NCI-H1436 (cell line): ENCODE results near the gene CALHM6.

ENCODE experiments used
- DNase-seq: peaks from one replicate; lab custom pipeline; 2025; lab: John Stamatoyannopoulos, UW

Gene CALHM6

GRCh38 chr6:116461331-116461931 is at the start of gene CALHM6:
TSS of gene CALHM6 (plus strand) at chr6:116461375. CDS start at chr6:116461930, 555 bp downstream.
- DNase-seq, result no peak

DNA sequence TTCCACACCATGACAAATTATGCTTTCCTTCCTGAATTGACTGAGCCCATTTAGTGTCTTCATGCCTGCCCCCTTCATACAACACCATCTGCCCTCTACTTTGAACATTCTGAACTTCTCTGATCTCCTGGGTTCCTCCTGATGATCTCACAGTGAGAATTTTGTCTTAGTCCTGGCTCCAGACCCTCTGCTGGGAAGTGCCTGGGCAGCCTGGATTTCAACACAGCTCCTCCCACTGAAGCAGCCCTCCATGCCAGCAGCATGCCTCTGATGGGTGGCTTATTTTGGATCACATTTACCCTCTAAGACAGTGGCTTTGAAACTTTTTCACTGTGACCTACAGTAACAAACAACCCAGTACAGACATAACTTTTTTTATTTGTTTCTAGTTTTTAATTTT is 48.9 kb upstream of the CALHM6 start:
- no peak for DNase-seq

DNA sequence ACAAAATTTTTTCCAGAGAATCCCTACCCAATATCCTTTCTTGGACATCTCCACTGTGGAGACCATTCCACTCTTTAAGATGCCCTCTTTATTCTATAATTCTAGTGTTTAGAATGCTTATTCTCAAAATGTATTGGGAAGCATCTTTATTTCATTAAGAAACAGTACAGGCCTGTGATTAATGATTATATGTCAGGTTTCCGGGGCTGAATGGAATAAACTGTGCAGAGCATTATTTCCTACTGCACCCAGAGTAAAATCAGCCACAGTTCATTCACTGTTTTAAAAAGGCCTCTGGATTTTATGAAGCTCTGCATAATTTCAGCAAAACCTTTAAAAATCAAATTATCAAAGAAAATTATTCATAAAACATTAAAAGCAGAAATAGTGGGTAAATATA is 47.8 kb upstream of the CALHM6 start:
- no peak for DNase-seq

DNA sequence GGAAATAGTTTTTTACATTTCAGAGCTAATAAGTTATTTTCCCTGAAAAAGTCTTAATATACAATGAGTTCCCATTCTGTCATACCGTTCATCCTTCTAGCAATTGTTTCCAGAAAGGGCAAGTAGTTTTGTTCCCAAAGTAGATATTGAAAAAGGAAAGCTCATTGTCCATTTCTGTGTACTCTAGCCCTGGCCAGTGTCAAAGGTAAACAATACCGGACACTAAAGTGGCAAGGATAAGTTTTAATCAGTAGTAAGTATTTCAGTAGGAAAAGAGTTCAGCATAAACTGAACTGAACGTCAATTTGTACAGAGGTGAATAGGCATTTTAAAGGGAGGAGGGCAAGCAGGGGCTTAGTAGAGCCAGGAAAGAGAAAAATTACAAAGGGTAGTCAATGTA is 43.5 kb upstream of the CALHM6 start:
- DNase-seq, result no peak

DNA sequence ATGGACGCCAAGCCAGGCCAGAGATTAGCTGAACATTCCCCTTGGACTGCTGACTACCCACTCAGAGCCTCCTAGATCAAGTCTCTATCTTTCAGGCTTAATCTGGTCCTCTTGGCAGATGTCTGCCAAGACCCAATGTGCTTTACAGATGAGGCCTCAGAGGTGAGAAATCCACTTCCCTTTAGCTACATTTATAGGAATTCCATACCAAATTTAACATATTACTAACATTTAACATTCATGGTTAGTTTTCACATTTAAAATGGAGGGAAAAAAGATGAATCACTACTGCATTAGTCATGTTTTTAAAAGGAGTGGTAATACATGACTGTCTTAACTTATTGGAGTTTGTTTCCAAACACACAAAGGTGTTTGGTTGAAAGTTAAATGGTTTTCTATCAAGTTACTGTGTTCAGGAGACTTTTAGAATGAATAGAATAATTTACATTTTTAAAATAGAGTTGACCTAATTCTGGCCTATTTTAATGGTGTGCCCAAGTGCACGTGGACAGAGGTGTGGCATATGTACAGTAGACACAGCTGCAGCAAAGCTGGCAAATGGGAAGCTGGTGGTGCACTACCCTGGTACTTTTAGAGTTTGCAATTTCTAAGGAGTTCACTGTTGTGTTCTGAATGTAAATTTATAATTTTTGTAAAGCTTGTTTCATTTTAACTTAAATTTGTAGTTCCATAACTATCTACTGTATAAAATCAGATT is 41.9 kb upstream of the CALHM6 start:
- no peak for DNase-seq

- DNase-seq, result no peak
Measured at GRCh38 chr6:116420341-116420740, 40.8 kb upstream of the CALHM6 start.

DNA sequence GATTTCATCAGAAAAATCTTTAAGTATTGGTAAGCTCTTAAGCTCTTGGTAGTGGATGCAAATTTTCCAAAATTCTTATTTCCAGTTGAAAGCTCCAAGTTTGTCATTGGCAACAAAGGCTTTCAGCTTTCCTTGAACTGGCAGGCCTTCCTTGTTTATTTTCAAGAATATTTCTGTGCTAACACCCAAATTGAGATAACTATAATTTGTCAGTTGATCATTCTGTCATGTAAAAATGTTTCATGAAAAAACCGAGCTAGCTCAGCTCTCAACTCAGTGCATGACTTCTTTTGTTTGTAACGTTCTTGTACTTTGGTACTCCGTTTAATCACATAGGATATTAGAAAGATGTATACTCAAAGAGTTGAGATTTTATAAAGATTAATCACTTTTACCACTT is 38.9 kb upstream of the CALHM6 start:
- no peak for DNase-seq

GRCh38 chr6:116424001-116424400 is 37.2 kb upstream of the CALHM6 start:
- no peak for DNase-seq

DNA sequence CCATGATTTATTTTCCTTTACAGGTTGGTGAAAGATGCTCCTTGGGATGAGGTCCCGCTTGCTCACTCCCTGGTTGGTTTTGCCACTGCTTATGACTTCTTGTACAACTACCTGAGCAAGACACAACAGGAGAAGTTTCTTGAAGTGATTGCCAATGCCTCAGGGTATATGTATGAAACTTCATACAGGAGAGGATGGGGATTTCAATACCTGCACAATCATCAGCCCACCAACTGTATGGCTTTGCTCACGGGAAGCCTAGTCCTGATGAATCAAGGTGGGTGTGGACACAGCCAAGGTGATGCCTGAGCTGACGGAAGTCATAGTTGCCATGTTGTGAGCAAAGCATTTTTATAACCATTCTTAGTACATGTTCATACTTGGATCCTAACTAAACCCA is 34.6 kb upstream of the CALHM6 start:
- no peak for DNase-seq

- no peak for DNase-seq
Measured at GRCh38 chr6:116429111-116429510, 32.1 kb upstream of the CALHM6 start.

DNA sequence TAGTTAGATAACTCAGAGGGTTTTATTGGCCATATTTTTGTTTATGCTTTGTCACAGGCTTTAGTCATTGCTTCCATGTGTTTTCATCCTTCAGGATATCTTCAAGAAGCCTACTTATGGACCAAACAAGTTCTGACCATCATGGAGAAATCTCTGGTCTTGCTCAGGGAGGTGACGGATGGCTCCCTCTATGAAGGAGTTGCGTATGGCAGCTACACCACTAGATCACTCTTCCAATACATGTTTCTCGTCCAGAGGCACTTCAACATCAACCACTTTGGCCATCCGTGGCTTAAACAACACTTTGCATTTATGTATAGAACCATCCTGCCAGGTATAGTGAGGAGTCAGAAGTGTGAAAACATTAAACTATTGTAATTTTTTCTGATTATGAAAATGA is 30.3 kb upstream of the CALHM6 start:
- DNase-seq, result no peak

DNA sequence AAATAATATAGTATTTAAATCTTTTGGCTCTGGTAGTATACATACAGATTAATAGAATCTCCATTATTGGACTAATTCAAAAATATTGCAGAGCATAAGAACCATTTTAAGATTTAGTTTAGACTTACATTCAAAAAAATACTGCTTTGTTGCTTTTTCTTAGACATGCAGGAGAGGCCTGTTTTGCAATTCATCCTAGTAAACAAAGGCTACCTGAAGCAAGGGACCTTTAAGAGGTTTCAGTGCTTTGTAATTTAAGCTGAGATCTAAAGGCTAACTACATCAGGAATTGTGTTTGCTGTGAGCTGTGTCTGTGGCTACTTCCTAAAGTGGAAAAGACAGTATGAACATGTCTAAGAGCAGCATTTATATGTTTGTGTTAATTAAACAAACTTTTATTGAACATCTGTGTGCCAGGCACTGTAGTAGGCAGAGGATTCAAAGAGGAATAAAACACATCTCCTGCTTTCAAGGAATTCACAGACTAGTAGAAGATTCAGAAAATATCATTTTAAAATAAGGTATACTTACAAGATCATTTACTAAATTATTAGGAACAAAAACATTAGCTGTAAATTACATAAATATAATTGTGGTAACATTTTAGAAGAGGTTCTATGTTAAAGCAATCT is 29.1 kb upstream of the CALHM6 start:
- DNase-seq, result no peak

GRCh38 chr6:116433206-116433712 is 27.9 kb upstream of the CALHM6 start:
- DNase-seq, result no peak

GRCh38 chr6:116434056-116434725 is 27.0 kb upstream of the CALHM6 start:
- no peak for DNase-seq

DNA sequence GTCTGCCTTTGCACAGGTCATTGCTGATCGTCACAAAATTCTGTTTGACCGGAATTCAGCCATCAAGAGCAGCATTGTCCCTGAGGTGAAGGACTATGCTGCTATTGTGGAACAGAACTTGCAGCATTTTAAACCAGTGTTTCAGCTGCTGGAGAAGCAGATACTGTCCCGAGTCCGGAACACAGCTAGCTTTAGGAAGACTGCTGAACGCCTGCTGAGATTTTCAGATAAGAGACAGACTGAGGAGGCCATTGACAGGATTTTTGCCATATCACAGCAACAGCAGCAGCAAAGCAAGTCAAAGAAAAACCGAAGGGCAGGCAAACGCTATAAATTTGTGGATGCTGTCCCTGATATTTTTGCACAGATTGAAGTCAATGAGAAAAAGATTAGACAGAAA is 24.6 kb upstream of the CALHM6 start:
- DNase-seq, result no peak

DNA sequence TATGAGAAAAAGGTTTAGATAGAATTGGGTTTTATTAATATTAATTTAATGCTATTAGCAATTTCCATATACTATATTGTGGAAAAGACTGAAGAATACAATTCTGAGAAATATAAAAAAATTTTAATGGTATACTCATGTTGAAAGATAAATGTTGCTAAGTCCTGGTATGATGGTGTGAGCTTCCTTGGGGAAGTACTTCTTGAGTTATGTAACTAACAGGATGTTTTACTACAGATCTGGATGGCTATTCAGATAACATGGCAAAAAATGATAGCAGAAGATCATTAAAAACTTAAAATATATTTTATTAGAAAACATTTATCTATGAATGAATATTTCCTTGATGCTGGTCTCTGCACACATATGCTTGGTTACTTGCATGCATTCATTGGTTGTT is 23.5 kb upstream of the CALHM6 start:
- DNase-seq, result no peak

GRCh38 chr6:116438590-116439448 is 22.4 kb upstream of the CALHM6 start:
- no peak for DNase-seq

GRCh38 chr6:116439522-116440051 is 21.6 kb upstream of the CALHM6 start:
- DNase-seq, result no peak

- no peak for DNase-seq
Measured at GRCh38 chr6:116443105-116443504, 18.1 kb upstream of the CALHM6 start.

- no peak for DNase-seq
Measured at GRCh38 chr6:116444092-116444491, 17.1 kb upstream of the CALHM6 start.

DNA sequence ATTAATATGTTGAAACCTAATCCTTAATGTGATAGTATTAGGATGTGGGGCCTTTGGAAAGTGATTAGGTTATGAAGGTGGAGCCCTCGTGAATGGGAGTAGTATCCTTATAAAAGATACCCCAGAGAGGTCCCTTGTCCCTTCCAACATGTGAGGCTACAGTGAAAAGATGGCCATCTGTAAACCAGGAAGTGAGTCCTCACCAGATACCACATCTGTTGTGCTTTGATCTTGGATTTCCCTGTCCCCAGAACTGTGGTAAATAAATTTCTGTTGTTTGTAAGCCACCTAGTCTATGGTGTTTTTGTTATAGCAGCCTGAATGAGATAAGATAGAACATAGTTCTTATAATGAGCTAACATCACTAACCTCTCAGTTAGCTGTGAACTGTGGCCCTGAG is 16.6 kb upstream of the CALHM6 start:
- DNase-seq, result no peak

DNA sequence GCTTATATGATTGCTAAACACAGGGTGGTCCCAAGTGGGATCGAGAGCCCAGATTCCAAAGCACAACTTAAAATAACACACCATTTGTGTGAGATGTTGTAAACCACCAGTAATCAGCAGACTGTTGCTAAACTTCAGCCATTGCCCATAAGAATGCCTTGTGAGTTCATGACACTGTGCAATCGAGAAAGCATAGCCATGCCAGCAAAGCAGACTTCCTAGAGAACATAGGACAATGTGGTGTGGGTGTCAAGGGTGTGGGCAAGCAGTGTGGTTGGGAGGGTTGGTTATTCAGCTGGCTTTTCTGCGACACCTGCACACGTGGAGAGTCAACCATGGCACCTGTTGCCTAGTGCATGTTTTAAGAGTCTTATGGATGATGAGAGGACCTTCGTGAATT is 16.1 kb upstream of the CALHM6 start:
- no peak for DNase-seq
